Activated naive CD8-positive, alpha-beta T cell treated with anti-CD3 and anti-CD28 coated beads for 36 hours (primary cell): ENCODE results near the gene RRP1B. TPM values are rescaled to one million over a fixed set of nuclear protein-coding genes. Genes with fewer than 3 reads are reported as not detected.
"Not testable (repeated sequence)": the region's sequence is repeated elsewhere in the genome, so short reads cannot be mapped to it uniquely, and the experiment has no call there.

ENCODE experiments used
- DNase-seq: peaks from one replicate; pipeline ENCODE4 v3.0.0; 2021
- H3K27ac Mint-ChIP-seq: one replicate; pipeline ENCODE4 v1.8.0; 2022; ENCODE audit warnings: mild to moderate bottlenecking, moderate library complexity, mixed read lengths
- H3K27me3 Mint-ChIP-seq: one replicate; pipeline ENCODE4 v1.8.0; 2022; ENCODE audit warnings: mild to moderate bottlenecking, mixed read lengths
- H3K36me3 Mint-ChIP-seq: one replicate; pipeline ENCODE4 v1.8.0; 2021; ENCODE audit warnings: mild to moderate bottlenecking, mixed read lengths
- H3K4me1 Mint-ChIP-seq: one replicate; pipeline ENCODE4 v1.8.0; 2021; ENCODE audit warnings: mixed read lengths
- H3K4me3 Mint-ChIP-seq: one replicate; pipeline ENCODE4 v1.8.0; 2022; ENCODE audit warnings: mild to moderate bottlenecking, moderate library complexity, mixed read lengths
- H3K9me3 Mint-ChIP-seq: one replicate; pipeline ENCODE4 v1.8.0; 2022; ENCODE audit warnings: mixed read lengths
- total RNA-seq, 2 experiments: library from RNA; stranded (reverse); gene quantifications; one replicate each; pipeline ENCODE4 v1.2.3, GENCODE V29; 2021

RRP1B gene
- total RNA-seq, 2 experiments from 2014 or later, result 105 to 108 TPM

GRCh38 chr21:43679951-43680350, 20.6 kb downstream of the RRP1B start:
- H3K9me3 Mint-ChIP-seq, result no peaks in the 10 kb centered on the region
- peaks cover 34% of the 10 kb centered on the region for H3K36me3 Mint-ChIP-seq
- H3K27ac Mint-ChIP-seq, result no peak overlapping the region

DNA sequence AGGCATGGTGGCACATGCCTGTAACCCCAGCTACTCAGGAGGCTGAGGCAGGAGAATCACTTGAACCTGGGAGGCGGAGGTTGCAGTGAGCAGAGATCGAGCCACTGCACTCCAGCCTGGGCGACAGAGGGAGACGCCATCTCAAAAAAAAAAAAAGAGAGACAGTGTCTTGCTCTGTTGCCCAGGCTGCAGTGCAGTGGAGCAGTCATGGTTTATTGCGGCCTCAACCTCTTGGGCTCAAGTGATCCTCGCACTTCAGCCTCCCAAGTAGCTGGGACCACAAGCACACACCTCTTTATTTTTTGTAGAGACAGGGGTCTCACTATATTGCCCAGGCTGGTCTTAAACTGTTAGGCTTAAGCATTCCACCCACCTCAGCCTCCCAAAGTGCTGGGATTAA, 21.1 kb downstream of the RRP1B start:
- not testable (repeated sequence) for H3K4me3 Mint-ChIP-seq, H3K27me3 Mint-ChIP-seq, DNase-seq, H3K4me1 Mint-ChIP-seq, H3K9me3 Mint-ChIP-seq, H3K27ac Mint-ChIP-seq
- peaks cover 36% of the 10 kb centered on the region for H3K36me3 Mint-ChIP-seq

More at GRCh38 chr21:43679951-43680350, 20.6 kb downstream of the RRP1B start:
- no peaks in the 10 kb centered on the region for H3K27me3 Mint-ChIP-seq
- H3K4me1 Mint-ChIP-seq, result no peaks in the 10 kb centered on the region
- no peak overlapping the region for H3K4me3 Mint-ChIP-seq
- no peak for DNase-seq

DNA sequence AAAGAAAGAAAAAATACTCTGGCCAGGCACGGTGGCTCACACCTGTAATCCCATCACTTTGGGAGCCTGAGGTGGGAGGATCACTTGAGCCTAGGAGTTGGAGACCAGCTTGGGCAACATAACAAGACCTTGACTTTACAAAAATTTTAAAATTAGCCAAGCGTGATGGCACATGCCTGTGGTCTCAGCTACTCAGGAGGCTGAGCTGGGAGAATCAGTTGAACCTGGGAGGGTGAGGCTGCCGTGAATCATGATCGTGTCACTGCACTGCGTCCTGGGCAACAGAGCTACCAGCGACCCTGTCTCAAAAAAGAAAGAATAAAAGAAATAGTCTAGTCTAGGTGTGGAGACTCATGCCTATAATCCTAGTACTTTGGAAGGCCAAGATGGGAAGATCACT, 22.3 kb downstream of the RRP1B start:
- Mint-ChIP-seq H3K27ac (no peak overlapping the region), H3K4me1 (no peaks in the 10 kb centered on the region), H3K27me3 (no peaks in the 10 kb centered on the region), H3K36me3 (peaks cover 44% of the 10 kb centered on the region), H3K9me3 (no peaks in the 10 kb centered on the region), H3K4me3 (no peak overlapping the region)
- DNase-seq, result no peak

GRCh38 chr21:43684424-43684823, 25.1 kb downstream of the RRP1B start:
- no peaks in the 10 kb centered on the region for H3K27me3 Mint-ChIP-seq
- no peak overlapping the region for H3K4me3 Mint-ChIP-seq
- no peak for DNase-seq
- H3K4me1 Mint-ChIP-seq, result no peaks in the 10 kb centered on the region
- peaks cover 41% of the 10 kb centered on the region for H3K36me3 Mint-ChIP-seq
- peak overlapping the region; percentile 16 for H3K27ac Mint-ChIP-seq
- H3K9me3 Mint-ChIP-seq, result no peaks in the 10 kb centered on the region

GRCh38 chr21:43686811-43687565, 27.6 kb downstream of the RRP1B start:
- Mint-ChIP-seq H3K4me1 (no peaks in the 10 kb centered on the region), H3K9me3 (no peaks in the 10 kb centered on the region)

DNA sequence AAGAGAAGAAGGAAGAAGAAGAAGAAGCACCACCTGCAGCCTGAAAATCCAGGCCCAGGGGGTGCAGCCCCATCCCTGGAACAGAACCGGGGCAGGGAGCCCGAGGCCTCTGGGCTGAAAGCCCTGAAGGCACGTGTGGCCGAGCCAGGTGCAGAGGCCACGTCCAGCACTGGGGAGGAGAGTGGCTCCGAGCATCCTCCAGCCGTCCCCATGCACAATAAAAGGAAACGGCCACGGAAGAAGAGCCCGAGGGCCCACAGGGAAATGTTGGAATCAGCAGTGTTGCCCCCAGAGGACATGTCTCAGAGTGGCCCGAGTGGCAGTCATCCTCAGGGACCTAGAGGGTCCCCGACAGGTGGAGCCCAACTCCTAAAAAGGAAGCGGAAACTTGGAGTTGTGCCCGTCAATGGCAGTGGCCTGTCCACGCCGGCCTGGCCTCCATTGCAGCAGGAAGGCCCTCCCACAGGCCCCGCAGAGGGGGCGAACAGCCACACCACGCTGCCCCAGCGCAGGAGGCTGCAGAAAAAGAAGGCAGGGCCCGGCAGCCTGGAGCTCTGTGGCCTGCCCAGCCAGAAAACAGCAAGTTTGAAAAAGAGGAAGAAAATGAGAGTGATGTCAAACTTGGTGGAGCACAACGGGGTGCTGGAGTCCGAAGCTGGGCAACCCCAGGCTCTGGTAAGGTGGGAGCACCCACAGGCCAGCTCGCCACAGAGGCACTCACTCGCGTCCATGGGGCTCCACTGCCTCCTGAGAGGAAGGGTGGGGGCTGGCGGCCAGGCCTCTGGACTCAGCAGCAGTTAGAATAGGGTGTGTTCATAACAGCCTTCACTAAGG, 28.4 kb downstream of the RRP1B start:
- Mint-ChIP-seq H3K4me1 (no peaks in the 10 kb centered on the region), H3K36me3 (peaks cover 31% of the 10 kb centered on the region), H3K27ac (no peak overlapping the region), H3K27me3 (no peaks in the 10 kb centered on the region), H3K4me3 (no peak overlapping the region), H3K9me3 (no peaks in the 10 kb centered on the region)
- DNase-seq, result no peak

More at GRCh38 chr21:43686811-43687565, 27.6 kb downstream of the RRP1B start:
- Mint-ChIP-seq H3K27me3 (no peaks in the 10 kb centered on the region), H3K36me3 (peaks cover 33% of the 10 kb centered on the region), H3K4me3 (no peak overlapping the region), H3K27ac (peak overlapping the region; percentile 50)
- DNase-seq, result no peak

GRCh38 chr21:43688906-43689305, 29.5 kb downstream of the RRP1B start:
- no peaks in the 10 kb centered on the region for H3K9me3 Mint-ChIP-seq
- peaks cover 34% of the 10 kb centered on the region for H3K36me3 Mint-ChIP-seq

DNA sequence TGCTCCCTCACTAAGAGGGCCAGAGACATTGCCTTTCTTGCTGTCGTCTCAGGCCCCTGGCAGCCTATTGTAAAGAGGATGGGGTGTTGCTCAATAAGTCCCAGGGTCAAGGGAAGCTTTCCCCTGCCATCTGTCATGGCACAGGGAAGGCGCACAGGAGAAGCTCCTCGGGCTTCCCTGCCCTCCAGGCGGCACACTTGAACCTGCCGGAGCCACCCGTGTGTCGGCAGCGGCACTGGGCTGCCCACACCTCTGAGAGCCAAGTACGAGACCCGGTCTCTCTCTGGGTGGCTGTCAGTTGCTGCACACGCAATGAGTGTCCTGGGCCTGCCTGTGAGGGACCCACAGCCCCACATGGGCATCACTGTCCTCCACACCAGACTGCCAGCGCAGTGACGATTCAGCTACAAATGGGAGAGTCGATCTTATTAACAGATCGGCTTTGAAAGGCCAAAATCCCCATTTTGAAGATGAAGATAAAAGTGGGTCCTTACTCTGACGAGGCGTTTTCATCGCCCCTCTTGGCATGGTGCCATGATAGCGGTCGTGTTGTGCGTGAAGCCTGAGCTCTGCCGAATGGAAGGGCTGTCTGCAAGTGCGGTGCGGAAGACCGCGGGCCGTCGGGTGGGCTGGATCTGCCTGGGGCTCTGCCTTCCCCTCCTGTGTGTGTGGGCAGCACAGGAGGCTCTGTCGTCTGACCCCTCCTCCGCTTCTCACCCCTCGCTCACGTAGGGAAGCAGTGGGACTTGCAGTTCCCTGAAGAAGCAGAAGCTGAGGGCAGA, 30.4 kb downstream of the RRP1B start:
- Mint-ChIP-seq H3K27me3 (no peaks in the 10 kb centered on the region), H3K4me1 (no peaks in the 10 kb centered on the region), H3K9me3 (no peaks in the 10 kb centered on the region), H3K27ac (no peak overlapping the region), H3K4me3 (no peak overlapping the region), H3K36me3 (peaks cover 37% of the 10 kb centered on the region)
- DNase-seq, result no peak

More at GRCh38 chr21:43688906-43689305, 29.5 kb downstream of the RRP1B start:
- H3K27me3 Mint-ChIP-seq, result no peaks in the 10 kb centered on the region
- H3K27ac Mint-ChIP-seq, result no peak overlapping the region
- no peak overlapping the region for H3K4me3 Mint-ChIP-seq
- H3K4me1 Mint-ChIP-seq, result no peaks in the 10 kb centered on the region
- DNase-seq, result no peak

DNA sequence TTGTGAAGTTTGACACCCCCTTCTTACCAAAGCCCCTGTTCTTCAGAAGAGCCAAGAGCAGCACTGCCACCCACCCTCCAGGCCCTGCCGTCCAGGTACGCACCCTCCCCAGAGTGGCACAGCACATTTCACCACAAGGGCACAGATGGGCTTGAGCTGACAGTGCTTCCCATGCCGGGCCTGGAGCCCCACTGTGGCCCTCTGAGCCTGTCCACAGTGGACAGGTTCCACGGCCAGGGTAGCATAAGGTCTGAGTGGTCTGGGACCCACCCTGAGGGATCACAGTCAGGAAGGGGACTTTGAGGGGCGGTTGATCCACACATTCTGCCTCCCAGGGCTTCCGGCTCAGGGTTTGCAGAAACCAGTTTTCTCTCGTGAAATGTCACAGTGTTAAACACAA, 31.0 kb downstream of the RRP1B start:
- DNase-seq, result no peak
- Mint-ChIP-seq H3K4me1 (no peaks in the 10 kb centered on the region), H3K9me3 (no peaks in the 10 kb centered on the region), H3K36me3 (peaks cover 36% of the 10 kb centered on the region), H3K27me3 (no peaks in the 10 kb centered on the region), H3K4me3 (no peak overlapping the region), H3K27ac (no peak overlapping the region)

- H3K4me1 Mint-ChIP-seq, result no peaks in the 10 kb centered on the region
- H3K36me3 Mint-ChIP-seq, result peaks cover 38% of the 10 kb centered on the region
- no peak overlapping the region for H3K4me3 Mint-ChIP-seq
- no peaks in the 10 kb centered on the region for H3K9me3 Mint-ChIP-seq
- no peak for DNase-seq
- H3K27me3 Mint-ChIP-seq, result no peaks in the 10 kb centered on the region
- no peak overlapping the region for H3K27ac Mint-ChIP-seq
Observed at GRCh38 chr21:43691086-43691795, 31.9 kb downstream of the RRP1B start.

DNA sequence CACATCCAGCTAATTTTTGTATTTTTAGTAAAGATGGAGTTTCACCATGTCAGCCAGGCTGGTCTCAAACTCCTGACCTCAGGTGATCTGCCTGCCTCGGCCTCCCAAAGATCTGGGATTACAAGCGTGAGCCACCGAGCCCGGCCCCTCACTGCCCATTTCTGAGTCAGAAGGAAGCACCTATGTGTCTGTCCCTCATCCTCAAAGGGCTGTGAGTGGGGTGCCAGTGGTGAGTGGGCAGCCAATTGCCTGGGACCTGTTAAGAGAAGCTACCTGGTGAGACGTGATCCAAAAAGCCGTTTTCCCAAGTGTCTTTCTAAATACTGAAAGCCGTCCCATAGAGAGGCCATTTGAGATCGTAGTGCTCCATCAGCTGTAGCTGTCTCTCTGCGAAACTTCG, 32.4 kb downstream of the RRP1B start:
- no peak for DNase-seq
- Mint-ChIP-seq H3K4me1 (peaks cover 1% of the 10 kb centered on the region), H3K27me3 (no peaks in the 10 kb centered on the region), H3K27ac (no peak overlapping the region), H3K36me3 (peaks cover 41% of the 10 kb centered on the region), H3K9me3 (no peaks in the 10 kb centered on the region), H3K4me3 (no peak overlapping the region)

- Mint-ChIP-seq H3K27ac (no peak overlapping the region), H3K36me3 (peaks cover 43% of the 10 kb centered on the region), H3K9me3 (peaks cover 1% of the 10 kb centered on the region), H3K4me1 (peaks cover 7% of the 10 kb centered on the region), H3K27me3 (no peaks in the 10 kb centered on the region), H3K4me3 (no peak overlapping the region)
- no peak for DNase-seq
Observed at GRCh38 chr21:43692949-43693348, 33.6 kb downstream of the RRP1B start.

- Mint-ChIP-seq H3K9me3 (peaks cover 1% of the 10 kb centered on the region), H3K4me1 (peaks cover 7% of the 10 kb centered on the region), H3K27ac (no peak overlapping the region), H3K36me3 (peaks cover 48% of the 10 kb centered on the region), H3K4me3 (no peak overlapping the region), H3K27me3 (no peaks in the 10 kb centered on the region)
- DNase-seq, result no peak
Observed at GRCh38 chr21:43693981-43694380, 34.6 kb downstream of the RRP1B start.

DNA sequence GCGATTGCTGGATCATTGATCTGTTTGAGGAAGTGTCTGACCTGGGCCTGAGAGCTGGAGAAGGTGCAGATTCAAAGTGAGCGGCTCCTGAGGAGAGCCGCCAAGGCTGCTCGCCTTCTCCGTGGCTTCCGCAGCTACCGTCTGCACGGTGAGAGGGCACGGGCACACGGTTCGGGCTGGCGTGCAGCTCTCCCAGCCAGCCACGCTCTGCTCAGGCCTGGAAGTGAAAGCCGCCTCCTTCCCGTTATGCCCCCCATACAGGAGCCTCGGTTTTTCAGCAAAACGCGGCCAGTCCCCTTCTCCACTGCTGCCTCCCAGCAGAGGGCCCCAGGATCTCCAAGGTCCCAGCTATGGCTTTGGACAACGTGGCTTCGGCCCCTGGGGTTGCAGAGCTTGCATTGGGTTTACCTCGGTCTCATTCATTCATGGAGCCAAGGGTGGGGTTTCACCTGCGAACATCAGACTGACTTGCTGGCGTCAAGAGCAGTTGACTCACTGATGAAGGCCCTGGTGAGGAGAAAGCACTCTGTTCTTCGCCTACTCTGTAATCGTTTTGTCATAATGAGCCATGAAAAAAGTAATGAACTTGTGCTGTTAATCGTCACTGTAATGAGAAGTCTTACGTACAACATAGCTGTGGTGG, 35.2 kb downstream of the RRP1B start:
- Mint-ChIP-seq H3K27ac (no peak overlapping the region), H3K27me3 (no peaks in the 10 kb centered on the region), H3K4me3 (no peak overlapping the region), H3K36me3 (peaks cover 50% of the 10 kb centered on the region), H3K9me3 (peaks cover 1% of the 10 kb centered on the region), H3K4me1 (peaks cover 7% of the 10 kb centered on the region)
- no peak for DNase-seq
